ENCODE measurements around the gene NDST1.

The NDST1 gene

DNA sequence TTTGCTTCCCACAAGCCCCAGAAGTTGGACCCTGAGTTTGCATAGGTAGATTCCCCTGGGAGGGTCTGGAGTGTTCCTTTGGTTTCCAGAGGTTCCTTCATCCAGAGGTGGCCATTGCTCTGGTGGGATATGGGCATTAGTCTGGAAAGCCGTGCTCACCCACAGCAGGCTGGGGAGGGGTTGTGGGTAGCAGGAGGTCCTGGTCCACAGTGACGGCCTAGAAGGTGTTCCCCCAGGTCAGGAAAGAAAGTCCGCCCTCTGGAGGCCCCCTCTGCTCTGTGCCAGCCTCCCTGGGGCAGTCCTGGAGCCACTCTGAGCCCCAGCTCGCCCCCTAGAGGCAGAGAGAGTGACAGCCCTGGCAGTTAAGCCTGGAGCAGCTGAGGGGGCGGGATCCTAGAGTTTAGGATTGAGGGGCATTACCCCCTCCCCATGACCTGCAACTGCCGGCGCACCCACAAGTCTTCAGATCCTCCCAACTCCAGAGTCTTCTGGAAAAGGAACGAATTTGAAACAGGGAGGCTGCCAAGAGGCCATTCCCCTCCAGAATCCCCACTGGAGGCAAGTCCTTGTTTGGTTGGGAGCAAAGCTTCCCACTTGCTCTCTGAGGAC, 36.8 kb downstream of the NDST1 start:
- Mint-ChIP-seq H3K27me3 (no peaks in the 10 kb centered on the region), H3K36me3 (peaks cover 13% of the 10 kb centered on the region), H3K4me1 (no peaks in the 10 kb centered on the region), H3K9me3 (no peaks in the 10 kb centered on the region), H3K4me3 (no peak overlapping the region), H3K27ac (no peak overlapping the region)
- ATAC-seq (ENCODE audit: low read depth) (peak; percentile 98), DNase-seq (ENCODE audit: low spot score in 2 of 2) (peak; percentile 73 to 77)

DNA sequence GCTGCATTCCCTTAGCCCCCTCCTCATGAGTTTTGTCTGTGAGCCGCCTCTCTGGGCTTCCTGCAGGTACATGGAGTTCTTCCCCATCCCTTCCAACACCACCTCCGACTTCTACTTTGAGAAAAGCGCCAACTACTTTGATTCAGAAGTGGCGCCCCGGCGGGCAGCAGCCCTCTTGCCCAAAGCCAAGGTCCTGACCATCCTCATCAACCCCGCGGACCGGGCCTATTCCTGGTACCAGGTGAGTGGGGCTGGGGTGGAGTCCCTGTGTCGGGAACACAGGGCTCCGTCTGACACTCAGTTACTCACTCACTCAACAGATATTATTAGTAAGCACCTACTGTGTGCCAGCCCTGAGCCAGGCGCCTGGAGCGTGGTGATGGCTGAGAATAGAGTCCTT, 37.3 kb downstream of the NDST1 start:
- H3K4me1 Mint-ChIP-seq, result no peaks in the 10 kb centered on the region
- H3K27ac Mint-ChIP-seq, result no peak overlapping the region
- ATAC-seq (ENCODE audit: low read depth) (no peak), DNase-seq (ENCODE audit: low spot score in 2 of 2) (no peak)
- H3K9me3 Mint-ChIP-seq, result no peaks in the 10 kb centered on the region
- peaks cover 12% of the 10 kb centered on the region for H3K36me3 Mint-ChIP-seq
- no peaks in the 10 kb centered on the region for H3K27me3 Mint-ChIP-seq
- H3K4me3 Mint-ChIP-seq, result no peak overlapping the region

- no peaks in the 10 kb centered on the region for H3K4me1 Mint-ChIP-seq
- H3K9me3 Mint-ChIP-seq, result no peaks in the 10 kb centered on the region
- H3K27me3 Mint-ChIP-seq, result no peaks in the 10 kb centered on the region
- H3K36me3 Mint-ChIP-seq, result peaks cover 21% of the 10 kb centered on the region
- ATAC-seq (ENCODE audit: low read depth) (no peak), DNase-seq (ENCODE audit: low spot score in 2 of 2) (no peak)
- H3K4me3 Mint-ChIP-seq, result no peak overlapping the region
- no peak overlapping the region for H3K27ac Mint-ChIP-seq
Observed at GRCh38 chr5:150548123-150548522, 40.2 kb downstream of the NDST1 start.

DNA sequence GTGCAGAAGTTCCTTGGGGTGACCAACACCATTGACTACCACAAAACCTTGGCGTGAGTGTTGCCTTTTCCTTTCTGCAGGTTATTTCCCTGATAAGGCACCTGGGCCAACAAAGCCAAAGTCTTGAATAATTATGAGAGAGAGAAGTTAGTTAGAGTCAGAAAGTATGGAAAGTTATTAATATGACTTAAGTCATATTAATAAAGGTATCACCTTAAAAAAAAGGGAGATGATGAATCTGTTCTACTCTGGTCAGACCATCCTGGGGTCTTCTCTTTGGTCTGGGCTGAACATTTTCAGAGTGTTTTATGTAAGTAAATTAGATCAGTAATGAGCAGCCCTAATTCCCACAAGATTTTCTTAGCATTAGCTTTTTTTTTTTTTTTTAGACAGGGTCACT, 41.8 kb downstream of the NDST1 start:
- no peak for ATAC-seq (ENCODE audit: low read depth)
- no peak overlapping the region for H3K27ac Mint-ChIP-seq

GRCh38 chr5:150550286-150550685, 42.4 kb downstream of the NDST1 start:
- Mint-ChIP-seq H3K27ac (no peak overlapping the region), H3K36me3 (peaks cover 23% of the 10 kb centered on the region), H3K4me1 (no peaks in the 10 kb centered on the region), H3K9me3 (no peaks in the 10 kb centered on the region), H3K27me3 (no peaks in the 10 kb centered on the region), H3K4me3 (no peak overlapping the region)
- no peak for ATAC-seq (ENCODE audit: low read depth)
- DNase-seq (ENCODE audit: low spot score in 2 of 2), result no peak

More for the DNA sequence above, 41.8 kb downstream of the NDST1 start:
- peaks cover 23% of the 10 kb centered on the region for H3K36me3 Mint-ChIP-seq
- H3K27me3 Mint-ChIP-seq, result no peaks in the 10 kb centered on the region
- no peaks in the 10 kb centered on the region for H3K4me1 Mint-ChIP-seq
- no peak for DNase-seq (ENCODE audit: low spot score in 2 of 2)
- no peaks in the 10 kb centered on the region for H3K9me3 Mint-ChIP-seq
- no peak overlapping the region for H3K4me3 Mint-ChIP-seq

DNA sequence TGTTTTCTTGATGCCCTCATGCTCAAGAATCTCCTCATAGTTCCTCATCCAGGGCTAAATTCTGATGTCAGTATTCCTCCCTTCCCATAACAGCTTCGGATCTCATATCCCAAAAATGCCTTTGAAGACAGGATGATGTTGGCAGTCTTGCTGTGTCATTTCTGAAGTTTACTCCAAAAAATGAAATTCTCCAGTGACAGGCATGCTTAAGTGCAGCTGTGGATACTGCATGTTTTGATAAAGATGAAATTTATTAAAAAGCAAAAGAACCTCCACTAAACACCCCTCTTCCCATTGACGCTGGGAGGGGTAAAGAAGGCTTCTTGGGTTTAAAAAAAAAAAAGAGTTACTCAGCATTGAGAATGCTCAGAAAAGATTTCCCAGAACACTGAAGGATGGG, 43.1 kb downstream of the NDST1 start:
- H3K9me3 Mint-ChIP-seq, result no peaks in the 10 kb centered on the region
- no peak for DNase-seq (ENCODE audit: low spot score in 2 of 2)

GRCh38 chr5:150553402-150553801, 45.5 kb downstream of the NDST1 start:
- DNase-seq (ENCODE audit: low spot score in 2 of 2) (no peak), ATAC-seq (ENCODE audit: low read depth) (no peak)
- peaks cover 17% of the 10 kb centered on the region for H3K36me3 Mint-ChIP-seq

More for the DNA sequence above, 43.1 kb downstream of the NDST1 start:
- no peak overlapping the region for H3K27ac Mint-ChIP-seq
- no peak overlapping the region for H3K4me3 Mint-ChIP-seq
- H3K36me3 Mint-ChIP-seq, result peaks cover 20% of the 10 kb centered on the region
- ATAC-seq (ENCODE audit: low read depth), result no peak
- H3K27me3 Mint-ChIP-seq, result no peaks in the 10 kb centered on the region
- H3K4me1 Mint-ChIP-seq, result no peaks in the 10 kb centered on the region

DNA sequence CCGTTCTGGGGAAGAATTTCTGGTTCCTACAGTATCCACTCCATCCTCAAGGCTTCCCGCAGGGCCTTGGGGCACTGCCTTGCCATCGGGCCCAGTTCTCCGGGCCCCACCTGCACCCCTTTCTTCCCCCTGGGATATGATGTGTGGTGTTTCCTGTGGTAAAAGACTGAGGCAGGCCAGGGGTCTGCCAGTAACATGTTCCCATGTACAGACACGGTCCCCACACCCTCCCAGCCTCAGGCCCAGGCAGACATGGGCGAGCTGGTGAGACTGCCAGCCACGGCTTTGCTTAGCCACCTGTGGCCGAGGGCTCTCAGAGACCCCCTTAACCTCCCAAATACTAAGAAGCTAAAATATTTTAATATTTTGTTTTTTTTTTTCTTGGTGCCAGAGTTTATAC, 46.0 kb downstream of the NDST1 start:
- Mint-ChIP-seq H3K4me3 (no peak overlapping the region), H3K27ac (no peak overlapping the region), H3K4me1 (no peaks in the 10 kb centered on the region), H3K27me3 (no peaks in the 10 kb centered on the region), H3K9me3 (no peaks in the 10 kb centered on the region), H3K36me3 (peaks cover 17% of the 10 kb centered on the region)
- ATAC-seq (ENCODE audit: low read depth) (no peak), DNase-seq (ENCODE audit: low spot score in 2 of 2) (no peak)

More at GRCh38 chr5:150553402-150553801, 45.5 kb downstream of the NDST1 start:
- Mint-ChIP-seq H3K27ac (no peak overlapping the region), H3K4me3 (no peak overlapping the region), H3K4me1 (no peaks in the 10 kb centered on the region), H3K27me3 (no peaks in the 10 kb centered on the region), H3K9me3 (no peaks in the 10 kb centered on the region)

DNA sequence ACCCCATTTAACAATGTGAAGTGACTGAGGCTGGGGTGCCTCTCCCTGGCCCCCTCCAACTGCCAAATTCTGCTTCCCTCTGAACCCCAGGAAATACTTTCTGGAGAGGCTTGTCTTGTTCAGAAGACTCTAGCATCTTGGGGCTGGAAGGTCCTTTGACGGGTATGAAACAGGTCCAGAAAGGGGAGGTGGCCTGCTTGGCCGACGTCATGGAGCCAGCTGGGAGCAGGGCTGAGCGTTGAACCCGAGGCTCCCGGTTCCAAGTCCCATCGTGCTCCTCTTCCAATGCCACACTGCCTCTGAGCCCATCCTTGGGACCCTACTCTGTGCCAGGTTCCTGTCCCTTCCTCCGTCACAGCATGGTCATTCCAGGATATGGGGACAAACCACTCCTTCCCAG, 46.9 kb downstream of the NDST1 start:
- H3K36me3 Mint-ChIP-seq, result peaks cover 12% of the 10 kb centered on the region
- H3K27ac Mint-ChIP-seq, result no peak overlapping the region
- no peaks in the 10 kb centered on the region for H3K4me1 Mint-ChIP-seq
- DNase-seq (ENCODE audit: low spot score in 2 of 2) (no peak), ATAC-seq (ENCODE audit: low read depth) (no peak)
- no peaks in the 10 kb centered on the region for H3K9me3 Mint-ChIP-seq
- no peaks in the 10 kb centered on the region for H3K27me3 Mint-ChIP-seq
- no peak overlapping the region for H3K4me3 Mint-ChIP-seq

DNA sequence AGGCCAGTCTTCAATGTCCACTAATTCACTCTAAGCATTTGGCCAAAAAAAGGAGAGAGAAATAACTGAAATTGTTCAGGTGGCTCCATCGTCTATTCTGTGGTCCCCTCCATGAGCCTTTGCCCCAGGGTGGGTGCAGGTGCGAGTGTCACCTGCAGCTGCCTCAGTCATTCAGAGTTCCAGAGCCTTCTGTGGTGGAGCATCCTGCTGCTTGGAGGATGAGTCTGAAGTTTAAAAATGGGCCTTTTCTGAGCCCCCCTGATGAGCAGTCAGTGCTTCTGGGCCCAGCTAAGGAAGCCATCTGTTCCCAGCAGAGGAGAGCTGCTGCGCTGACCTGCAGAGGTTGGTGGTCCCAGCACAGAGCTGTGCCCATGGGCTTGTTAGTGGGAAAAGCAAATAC, 48.2 kb downstream of the NDST1 start:
- DNase-seq (ENCODE audit: low spot score in 2 of 2) (no peak), ATAC-seq (ENCODE audit: low read depth) (no peak)
- Mint-ChIP-seq H3K27me3 (peaks cover 2% of the 10 kb centered on the region), H3K27ac (no peak overlapping the region), H3K4me3 (no peak overlapping the region), H3K36me3 (peaks cover 4% of the 10 kb centered on the region), H3K4me1 (no peaks in the 10 kb centered on the region), H3K9me3 (no peaks in the 10 kb centered on the region)

DNA sequence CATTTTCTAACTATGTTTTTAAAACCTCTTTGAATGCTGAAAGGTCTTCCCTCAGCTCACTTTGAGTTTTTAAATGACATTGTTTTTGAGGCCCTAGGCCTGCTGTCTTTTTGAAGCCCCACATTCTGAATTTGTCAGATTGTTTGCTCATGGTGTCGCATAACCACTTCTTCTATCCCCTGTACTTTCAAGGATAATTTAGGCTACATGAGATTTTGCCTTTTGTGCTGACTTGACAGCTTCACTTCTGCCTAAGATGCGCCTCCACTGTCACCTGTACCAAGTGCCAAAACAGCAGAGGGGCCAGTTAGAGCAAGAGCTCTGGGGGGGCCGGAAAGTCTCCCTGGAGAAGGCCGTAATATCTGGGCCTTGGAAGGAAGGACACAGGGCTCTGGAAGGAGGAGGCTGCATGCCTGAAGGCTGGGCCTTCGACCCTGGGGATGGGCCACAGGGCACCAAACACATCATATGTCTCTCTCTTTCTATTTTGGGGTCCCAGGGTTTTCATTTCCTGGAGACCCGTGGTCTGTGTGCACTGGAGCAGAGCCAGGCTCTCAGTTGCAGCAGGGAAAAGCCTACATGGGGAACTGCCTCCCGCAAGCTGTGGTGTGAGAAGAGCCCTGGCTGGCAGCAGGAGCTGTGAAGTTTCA, 49.1 kb downstream of the NDST1 start:
- H3K4me1 Mint-ChIP-seq, result no peaks in the 10 kb centered on the region
- H3K27me3 Mint-ChIP-seq, result peaks cover 2% of the 10 kb centered on the region
- ATAC-seq (ENCODE audit: low read depth) (no peak), DNase-seq (ENCODE audit: low spot score in 2 of 2) (no peak)
- H3K4me3 Mint-ChIP-seq, result no peak overlapping the region
- no peak overlapping the region for H3K27ac Mint-ChIP-seq
- peaks cover 1% of the 10 kb centered on the region for H3K36me3 Mint-ChIP-seq
- no peaks in the 10 kb centered on the region for H3K9me3 Mint-ChIP-seq

DNA sequence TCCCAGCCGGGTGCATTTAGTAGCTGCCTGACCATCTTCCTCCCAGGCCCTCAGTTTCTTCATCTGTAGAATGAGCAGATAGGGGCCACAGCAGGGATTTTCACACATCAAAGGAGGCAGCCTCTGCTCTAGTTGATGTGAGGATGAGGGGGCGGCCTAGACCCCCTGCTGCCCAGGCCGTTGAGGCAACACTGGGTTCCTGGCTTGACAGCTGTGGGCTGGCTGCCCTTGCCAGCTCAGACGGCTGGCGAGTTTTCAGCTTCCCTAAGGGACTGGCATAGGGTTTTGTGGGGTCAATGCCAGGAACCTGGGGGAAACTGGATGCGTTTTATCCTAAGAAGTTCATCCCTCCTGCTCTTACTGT, 49.6 kb downstream of the NDST1 start:
- no peak for ATAC-seq (ENCODE audit: low read depth)
- H3K9me3 Mint-ChIP-seq, result no peaks in the 10 kb centered on the region

DNA sequence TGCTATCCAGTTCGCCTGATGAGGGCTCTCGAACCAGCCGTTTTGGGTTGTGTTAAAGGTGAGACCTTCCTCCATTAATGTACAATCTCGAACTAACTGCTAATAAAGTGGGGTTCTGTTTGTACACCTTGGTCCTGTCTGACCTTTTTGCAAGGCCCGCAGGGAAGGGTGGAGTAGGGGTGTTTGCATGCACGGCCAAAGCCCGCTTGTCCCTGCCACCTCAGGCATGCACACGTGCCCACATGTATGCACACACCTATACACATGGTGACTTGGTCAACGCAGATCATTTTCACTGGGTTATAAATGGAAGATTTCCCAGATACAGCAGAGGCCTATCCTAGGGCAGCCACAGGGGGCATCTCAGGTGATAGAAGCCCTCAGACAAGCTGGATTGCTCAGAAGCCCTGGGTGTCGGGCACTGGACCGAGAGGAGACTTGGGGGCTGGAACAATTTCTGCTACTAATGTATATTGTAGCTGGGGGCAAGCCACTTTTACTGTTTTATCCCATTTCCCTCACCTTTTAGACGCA, 50.2 kb downstream of the NDST1 start:
- no peak for DNase-seq (ENCODE audit: low spot score in 2 of 2)
- H3K36me3 Mint-ChIP-seq, result peaks cover 1% of the 10 kb centered on the region
- H3K27ac Mint-ChIP-seq, result no peak overlapping the region
- peaks cover 2% of the 10 kb centered on the region for H3K27me3 Mint-ChIP-seq
- no peak for ATAC-seq (ENCODE audit: low read depth)
- no peak overlapping the region for H3K4me3 Mint-ChIP-seq
- no peaks in the 10 kb centered on the region for H3K9me3 Mint-ChIP-seq
- H3K4me1 Mint-ChIP-seq, result no peaks in the 10 kb centered on the region

More for the DNA sequence above, 49.6 kb downstream of the NDST1 start:
- no peaks in the 10 kb centered on the region for H3K4me1 Mint-ChIP-seq
- peaks cover 2% of the 10 kb centered on the region for H3K27me3 Mint-ChIP-seq
- no peak overlapping the region for H3K27ac Mint-ChIP-seq
- no peak for DNase-seq (ENCODE audit: low spot score in 2 of 2)
- H3K36me3 Mint-ChIP-seq, result peaks cover 1% of the 10 kb centered on the region
- no peak overlapping the region for H3K4me3 Mint-ChIP-seq

DNA sequence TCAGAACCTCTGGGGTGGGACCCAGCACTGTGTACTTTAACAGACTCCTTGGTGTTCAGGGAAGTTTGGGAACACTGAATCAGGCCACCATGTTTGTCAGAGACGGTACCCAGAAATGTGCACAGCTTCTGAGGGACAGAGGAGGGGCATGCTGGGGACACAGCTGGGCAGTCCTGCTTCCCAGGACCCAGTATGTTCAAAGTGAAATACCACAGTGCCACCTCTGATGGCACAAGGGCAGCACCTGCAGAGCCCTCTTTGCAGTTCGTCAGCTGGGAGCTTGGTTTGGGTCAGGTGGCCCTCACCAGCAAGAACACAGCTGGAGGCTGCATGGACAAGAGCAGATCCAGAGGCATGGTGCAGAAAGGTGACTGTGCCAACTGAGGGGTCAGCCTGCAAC, 51.2 kb downstream of the NDST1 start:
- H3K27ac Mint-ChIP-seq, result no peak overlapping the region
- H3K27me3 Mint-ChIP-seq, result peaks cover 2% of the 10 kb centered on the region
- ATAC-seq (ENCODE audit: low read depth) (no peak), DNase-seq (ENCODE audit: low spot score in 2 of 2) (no peak)
- no peak overlapping the region for H3K4me3 Mint-ChIP-seq
- H3K4me1 Mint-ChIP-seq, result no peaks in the 10 kb centered on the region
- H3K36me3 Mint-ChIP-seq, result no peaks in the 10 kb centered on the region
- no peaks in the 10 kb centered on the region for H3K9me3 Mint-ChIP-seq

DNA sequence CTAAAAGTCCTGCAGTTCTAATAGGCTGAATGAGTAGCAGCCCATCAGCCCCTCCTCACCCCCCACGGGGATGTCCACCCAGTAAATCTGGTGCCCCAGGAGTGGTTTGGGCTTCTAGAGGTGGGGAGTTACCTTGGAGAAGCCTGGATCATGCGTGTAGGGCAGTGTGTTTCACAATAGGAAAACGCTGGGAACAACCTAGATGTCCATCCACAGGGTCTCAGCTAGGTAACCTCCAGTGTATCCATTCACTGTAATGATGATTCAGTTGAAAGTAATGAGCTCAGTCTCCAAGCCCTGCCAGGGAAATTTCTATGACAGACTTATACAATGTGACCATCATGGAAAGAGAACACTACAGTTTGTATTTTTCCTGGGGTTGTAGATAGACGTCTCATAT, 51.8 kb downstream of the NDST1 start:
- H3K9me3 Mint-ChIP-seq, result no peaks in the 10 kb centered on the region

More for the DNA sequence above, 51.8 kb downstream of the NDST1 start:
- no peak overlapping the region for H3K27ac Mint-ChIP-seq
- H3K4me1 Mint-ChIP-seq, result no peaks in the 10 kb centered on the region
- ATAC-seq (ENCODE audit: low read depth) (no peak), DNase-seq (ENCODE audit: low spot score in 2 of 2) (no peak)
- no peak overlapping the region for H3K4me3 Mint-ChIP-seq
- H3K27me3 Mint-ChIP-seq, result peaks cover 2% of the 10 kb centered on the region
- no peaks in the 10 kb centered on the region for H3K36me3 Mint-ChIP-seq
